Left lobe of liver (tissue), 2 donors: ENCODE data around the gene ALG8. TPM values are rescaled to one million over a fixed set of nuclear protein-coding genes. Genes with fewer than 3 reads are reported as not detected.

Experiments
- ATAC-seq: fragments of 200-7000 bp; cut with Tn5 transposase; one replicate; pipeline ENCODE4 v1.9.1; 2020; ENCODE audit warnings: mild to moderate bottlenecking, moderate library complexity
- DNase-seq: peaks from one replicate; pipeline ENCODE4 v3.0.0-alpha.2; 2020; ENCODE audit warnings: low spot score
- total RNA-seq: library from RNA; stranded (reverse); gene quantifications from one replicate; pipeline ENCODE4 v1.2.1, GENCODE V29; 2021
- donor health status: DM: no; HTN: no; CAD: no; lungs with moderate emphysema.
- donor health status: DM: no; HTN: yes; CAD: no.

The ALG8 gene
- total RNA-seq, 1 donor from 2014 or later, result 29.6 TPM

DNA sequence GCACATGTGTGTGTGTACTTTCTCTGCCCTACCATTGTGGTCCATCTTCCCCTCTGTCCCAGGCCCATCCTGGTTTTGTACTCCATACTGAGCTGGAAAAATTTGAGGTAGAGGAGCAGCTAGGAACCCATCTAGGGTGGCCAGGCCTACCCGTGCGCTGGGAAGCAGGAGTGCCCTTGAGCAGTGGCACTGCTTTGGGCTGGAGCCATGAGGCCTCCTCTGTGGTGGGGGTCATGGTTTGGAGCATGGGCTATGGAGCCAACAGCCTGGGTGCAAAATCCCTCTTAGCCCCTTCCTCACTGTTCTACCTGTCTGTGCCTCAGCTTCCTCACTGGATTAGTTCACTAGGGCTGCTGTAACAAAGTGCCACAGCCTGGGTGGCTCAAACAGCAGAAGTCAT is 21.9 kb upstream of the ALG8 start:
- no peak for DNase-seq
- ATAC-seq, result no peak

DNA sequence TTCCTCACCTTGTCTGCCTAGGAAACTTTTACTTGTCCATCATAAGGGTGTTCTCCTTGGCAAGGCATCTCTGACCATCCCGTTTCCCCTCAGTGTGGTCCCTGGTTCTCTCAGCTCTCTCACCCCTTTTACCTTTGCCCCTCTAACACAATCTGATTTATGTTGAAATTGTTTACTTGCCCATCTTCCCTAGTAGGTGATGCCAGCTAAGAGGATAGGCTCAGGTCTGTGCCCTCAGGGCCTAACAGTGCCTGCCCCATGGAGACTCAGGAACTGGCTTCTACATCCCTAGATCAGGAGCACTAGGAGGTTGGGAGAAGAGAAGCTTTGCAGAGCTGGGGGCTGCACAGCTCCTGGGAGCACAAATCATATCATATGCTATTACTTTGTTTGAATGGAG is 21.1 kb upstream of the ALG8 start:
- DNase-seq (peak; percentile 71), ATAC-seq (peak; percentile 63)

DNA sequence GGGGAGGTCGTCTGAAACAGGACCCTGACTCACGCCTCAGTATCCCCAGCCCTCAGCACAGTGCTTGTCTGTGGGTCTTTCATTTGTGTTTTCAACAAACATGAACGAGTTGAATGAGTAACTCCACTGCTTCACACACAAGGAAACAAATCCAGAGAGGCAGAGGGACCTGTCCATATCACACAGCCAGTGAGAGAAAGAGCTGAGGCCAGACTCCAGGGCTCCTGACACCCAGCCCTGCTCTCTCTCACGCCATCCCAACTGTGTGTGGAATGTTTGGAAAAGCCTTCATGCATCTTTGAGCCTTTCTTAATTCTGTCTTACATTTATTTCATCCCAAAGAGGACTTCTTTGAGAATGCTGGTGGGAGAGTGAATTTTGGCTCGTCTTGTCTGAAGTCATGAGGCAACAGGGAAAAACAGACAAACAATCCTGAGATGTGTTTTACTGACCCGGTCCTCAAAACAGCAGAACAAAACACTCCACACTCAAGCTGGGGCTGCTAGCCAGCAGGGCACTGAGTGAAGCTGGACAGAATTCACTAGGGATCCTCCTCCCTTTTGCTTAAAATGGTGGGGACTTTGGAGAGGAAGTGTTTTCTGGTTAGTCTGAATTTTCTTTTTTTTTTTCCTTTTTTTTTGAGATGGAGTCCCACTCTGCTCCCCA is 19.7 kb upstream of the ALG8 start:
- DNase-seq, result no peak
- peak; percentile 9 for ATAC-seq

DNA sequence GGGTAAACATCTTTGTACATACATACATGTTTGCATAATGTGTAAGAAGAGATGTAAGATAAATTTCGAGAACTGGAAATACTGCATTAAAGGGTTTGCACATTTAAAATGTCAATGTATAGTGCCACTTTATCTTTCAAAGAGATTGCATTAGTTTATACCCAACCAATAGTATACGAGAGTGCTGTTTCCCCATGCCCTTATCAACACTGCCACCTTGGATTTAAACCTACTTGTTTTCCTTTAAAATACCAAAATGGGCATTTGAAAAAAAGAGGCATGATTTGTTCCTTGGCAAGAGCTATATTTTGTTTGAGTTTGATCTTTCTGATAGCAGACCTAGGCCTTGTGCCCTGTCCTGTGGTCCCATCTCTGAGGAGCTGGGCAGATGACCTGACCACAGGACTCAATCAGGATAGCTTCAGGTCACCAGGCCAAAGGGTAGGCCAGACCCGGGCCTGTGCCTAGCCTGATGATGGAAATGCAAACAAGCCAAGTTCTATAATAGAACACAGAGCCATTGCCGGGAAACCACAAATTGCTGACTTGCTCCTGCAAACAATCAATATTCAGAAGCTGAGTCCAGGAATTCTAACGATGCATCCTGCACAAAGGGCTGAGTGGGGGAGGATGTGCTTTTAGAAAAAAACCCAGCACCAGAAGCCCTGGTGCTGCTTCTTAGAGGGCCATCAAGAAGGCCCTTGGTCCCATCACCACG is 16.9 kb upstream of the ALG8 start:
- ATAC-seq, result peak; percentile 84
- peak; percentile 95 for DNase-seq

DNA sequence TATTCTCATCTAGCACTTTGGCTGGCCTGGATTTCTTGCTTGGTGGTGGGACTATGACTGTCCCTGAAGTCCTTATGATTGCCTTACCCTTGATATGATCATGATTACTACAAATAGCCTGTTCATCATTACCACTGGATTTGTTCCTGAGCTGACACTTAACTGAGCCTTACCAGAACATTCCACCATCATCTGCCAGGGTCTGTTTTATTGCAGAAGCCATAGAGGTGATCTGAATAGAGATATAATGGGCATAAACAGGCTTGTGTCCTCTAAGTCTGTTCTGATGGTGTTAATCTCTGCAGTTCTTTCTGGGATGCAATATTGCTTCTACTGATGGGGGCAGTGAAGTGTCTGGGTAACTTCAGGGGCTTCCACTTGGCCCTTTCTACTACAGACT is 12.4 kb upstream of the ALG8 start:
- ATAC-seq (no peak), DNase-seq (no peak)

DNA sequence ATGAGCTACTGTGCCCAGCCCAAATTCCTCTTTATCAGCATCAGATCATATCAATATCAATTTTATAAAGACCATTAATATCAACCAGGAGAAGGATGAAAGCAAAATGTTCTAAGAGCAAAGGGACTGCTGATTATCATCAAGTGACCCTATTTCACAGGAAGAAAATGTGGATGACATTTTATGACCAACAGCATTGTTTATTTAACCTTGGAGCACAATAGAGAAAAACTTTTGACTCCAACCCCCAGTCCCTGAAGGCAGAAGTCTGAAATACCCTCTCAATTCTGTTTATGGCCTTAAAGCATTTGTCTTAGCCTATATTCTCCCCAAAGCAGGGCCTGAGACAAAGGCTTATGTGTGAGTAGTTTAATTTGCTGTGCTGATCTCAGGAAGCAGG is 11.3 kb upstream of the ALG8 start:
- DNase-seq, result no peak

DNA sequence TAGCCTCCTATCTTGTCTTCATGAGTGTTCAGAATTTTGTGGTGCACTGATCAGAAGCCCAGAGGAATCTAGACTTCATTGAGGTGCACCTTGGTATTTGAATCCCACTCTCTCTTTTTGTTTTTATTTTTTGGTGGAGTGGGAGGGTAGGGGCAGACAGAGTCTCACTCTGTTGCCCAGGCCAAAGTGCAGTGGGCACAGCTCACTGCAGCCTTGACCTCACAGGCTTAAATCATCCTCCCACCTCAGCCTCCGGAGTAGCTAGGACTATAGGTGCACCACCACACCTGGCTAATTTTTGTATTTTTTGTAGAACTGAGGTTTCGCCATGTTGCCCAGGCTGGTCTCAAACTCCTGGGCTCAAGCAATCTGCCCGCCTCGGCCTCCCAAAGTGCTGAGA is 10.9 kb upstream of the ALG8 start:
- DNase-seq, result no peak
- peak; percentile 35 for ATAC-seq

More for the DNA sequence above, 11.3 kb upstream of the ALG8 start:
- no peak for ATAC-seq

DNA sequence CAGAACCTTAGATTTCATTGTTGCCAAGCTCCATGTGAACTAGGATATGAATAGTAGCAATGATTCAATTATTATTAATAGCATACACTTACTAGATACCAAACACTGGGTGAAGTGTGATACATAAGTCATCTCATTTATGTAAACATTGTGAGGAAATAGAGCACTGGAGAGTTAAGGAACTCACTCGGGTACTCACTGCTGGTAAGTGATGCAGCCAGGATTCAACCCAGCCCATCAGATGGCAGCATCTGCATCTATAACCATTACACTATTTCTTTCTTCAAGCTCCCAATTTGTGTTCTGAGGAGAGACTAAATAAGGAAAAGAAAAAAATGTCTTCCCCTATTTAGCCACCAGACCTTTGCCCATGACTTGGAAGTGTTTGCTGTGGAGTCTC is 10.2 kb upstream of the ALG8 start:
- DNase-seq (no peak), ATAC-seq (peak; percentile 83)

GRCh38 chr11:78147807-78148206 is 8.4 kb upstream of the ALG8 start:
- DNase-seq (no peak), ATAC-seq (no peak)

DNA sequence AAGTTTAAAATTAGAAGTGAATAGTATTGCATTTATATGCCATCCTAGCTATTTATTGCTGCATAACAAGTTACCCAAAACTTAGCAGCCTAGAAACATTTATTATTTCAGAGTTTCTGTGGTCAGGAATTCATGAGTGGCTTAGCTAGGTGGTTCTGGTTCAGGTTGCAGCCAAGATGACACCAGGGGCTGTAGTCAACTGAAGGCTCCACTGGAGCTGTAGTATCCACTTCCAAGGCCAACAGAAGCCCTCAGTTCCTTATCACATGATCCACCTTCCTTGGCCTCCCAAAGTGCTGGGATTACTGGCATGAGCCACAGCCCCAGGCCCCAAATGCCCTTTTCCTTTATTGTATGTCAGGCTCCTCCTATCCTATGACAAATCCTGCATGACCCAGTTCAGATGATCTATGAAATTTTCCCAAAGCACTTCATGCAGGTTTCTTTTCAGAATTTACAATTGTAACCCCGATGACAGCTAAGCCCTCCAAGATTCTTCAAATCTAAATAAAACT is 6.1 kb upstream of the ALG8 start:
- ATAC-seq, result no peak
- no peak for DNase-seq

DNA sequence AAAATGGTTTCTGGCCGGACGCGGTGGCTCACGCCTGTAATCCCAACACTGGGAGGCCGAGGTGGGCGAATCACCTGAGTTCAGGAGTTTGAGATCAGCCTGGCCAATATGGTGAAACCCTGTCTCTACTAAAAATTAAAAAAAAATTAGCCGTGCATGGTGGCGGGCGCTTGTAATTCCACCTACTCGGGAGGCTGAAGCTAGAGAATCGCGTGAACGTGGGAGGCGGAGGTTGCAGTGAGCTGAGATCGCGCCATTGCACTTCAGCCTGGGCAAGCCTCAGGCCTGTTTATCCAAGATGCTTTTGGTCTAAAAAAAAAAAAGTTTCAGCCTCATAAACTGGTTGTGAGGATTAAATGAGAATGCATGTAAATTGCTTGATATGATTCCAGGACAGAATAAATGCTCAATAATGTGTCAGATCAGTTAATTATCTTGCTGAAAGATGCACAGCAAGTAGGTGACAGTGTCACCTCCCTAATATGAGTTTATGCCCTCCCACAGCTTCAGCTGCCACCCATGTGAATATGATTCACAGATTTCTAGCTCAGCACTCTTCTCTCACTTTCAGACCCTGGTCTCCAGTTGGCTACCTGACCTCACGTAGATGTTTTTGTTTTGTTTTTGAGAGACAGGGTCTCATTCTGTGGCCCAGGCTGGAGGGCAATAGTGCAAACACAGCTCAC is 1.1 kb upstream of the ALG8 start:
- no peak for DNase-seq
- no peak for ATAC-seq

- peak; percentile 3 for ATAC-seq
Measured at GRCh38 chr11:78138694-78139421, 568 bp downstream of the ALG8 start.

DNA sequence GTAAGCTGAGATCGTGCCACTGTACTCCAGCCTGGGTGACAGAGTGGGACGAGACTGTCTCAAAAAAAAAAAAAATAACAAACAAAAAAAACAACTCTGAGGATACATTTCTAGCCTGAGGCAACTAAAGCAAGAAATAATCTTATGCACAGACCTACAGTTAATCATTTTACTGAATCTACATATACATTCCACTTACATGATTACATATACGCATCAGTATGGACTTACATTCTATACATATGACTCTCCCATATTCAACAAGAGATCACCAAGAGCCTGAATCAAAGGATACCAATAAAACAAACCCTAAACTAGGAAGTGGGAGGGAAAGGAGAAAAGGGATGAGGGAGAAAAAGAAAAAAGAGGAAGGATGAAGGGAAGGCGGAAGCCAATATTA is 1.1 kb downstream of the ALG8 start:
- ATAC-seq, result no peak

More at GRCh38 chr11:78138694-78139421, 568 bp downstream of the ALG8 start:
- DNase-seq, result no peak

GRCh38 chr11:78132475-78132874 is 7.0 kb downstream of the ALG8 start:
- no peak for DNase-seq
- peak; percentile 60 for ATAC-seq

More for the DNA sequence above, 1.1 kb downstream of the ALG8 start:
- no peak for DNase-seq

DNA sequence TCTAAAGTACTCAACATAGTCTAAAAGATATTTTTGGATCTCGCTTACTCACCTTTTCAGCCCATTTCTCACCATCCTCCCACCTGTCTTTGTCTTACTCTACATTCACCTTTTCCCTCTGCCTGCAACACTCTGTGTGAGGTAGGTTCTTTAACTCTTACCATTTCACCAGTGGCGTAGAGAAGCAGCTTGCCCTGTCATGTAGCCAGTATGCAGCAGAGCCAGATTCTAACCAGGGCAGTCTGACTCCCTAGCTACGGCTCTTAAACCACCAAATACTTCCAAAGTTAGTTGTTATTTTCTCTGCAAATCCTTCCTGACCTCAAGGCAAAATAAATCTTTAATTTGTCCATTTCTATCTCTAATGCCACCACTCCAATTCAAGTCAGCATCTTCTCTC is 7.5 kb downstream of the ALG8 start:
- no peak for DNase-seq
- ATAC-seq, result no peak

- ATAC-seq, result peak; percentile 45
Measured at GRCh38 chr11:78127403-78127802, 12.0 kb downstream of the ALG8 start.

GRCh38 chr11:78112582-78113275 is 26.7 kb downstream of the ALG8 start:
- no peak for ATAC-seq

More at GRCh38 chr11:78127403-78127802, 12.0 kb downstream of the ALG8 start:
- DNase-seq, result no peak

DNA sequence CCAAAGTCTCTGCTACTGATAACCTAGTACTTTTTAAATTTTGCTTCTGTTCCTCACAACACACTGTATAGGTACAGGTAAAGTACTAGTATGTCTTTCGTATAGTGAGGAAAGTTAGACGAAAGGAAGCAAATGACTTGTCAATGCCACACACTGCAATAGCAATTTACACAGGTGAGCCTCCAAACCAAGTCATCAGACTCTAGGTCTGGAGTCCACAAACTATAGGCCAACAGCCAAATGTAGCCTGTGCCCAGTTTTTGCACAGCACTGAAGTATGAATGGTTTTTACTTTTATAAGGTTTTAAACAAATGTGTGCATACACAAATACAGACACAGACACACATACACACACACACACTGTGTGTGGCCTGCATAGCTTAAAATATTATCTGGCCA is 28.1 kb downstream of the ALG8 start:
- DNase-seq (no peak), ATAC-seq (peak; percentile 98)

More at GRCh38 chr11:78112582-78113275, 26.7 kb downstream of the ALG8 start:
- DNase-seq, result no peak

GRCh38 chr11:78110830-78111229 is 28.6 kb downstream of the ALG8 start:
- DNase-seq, result no peak
- ATAC-seq, result no peak

- DNase-seq (no peak), ATAC-seq (no peak)
Measured at GRCh38 chr11:78110351-78110750, 29.1 kb downstream of the ALG8 start.
